ENCODE results near the gene ELMO1. TPM values are rescaled to one million over a fixed set of nuclear protein-coding genes. Genes with fewer than 3 reads are reported as not detected.

ELMO1 gene
- total RNA-seq, 4 donors from 2014 or later = 11.5 to 19.9 (median 17.4) TPM

DNA sequence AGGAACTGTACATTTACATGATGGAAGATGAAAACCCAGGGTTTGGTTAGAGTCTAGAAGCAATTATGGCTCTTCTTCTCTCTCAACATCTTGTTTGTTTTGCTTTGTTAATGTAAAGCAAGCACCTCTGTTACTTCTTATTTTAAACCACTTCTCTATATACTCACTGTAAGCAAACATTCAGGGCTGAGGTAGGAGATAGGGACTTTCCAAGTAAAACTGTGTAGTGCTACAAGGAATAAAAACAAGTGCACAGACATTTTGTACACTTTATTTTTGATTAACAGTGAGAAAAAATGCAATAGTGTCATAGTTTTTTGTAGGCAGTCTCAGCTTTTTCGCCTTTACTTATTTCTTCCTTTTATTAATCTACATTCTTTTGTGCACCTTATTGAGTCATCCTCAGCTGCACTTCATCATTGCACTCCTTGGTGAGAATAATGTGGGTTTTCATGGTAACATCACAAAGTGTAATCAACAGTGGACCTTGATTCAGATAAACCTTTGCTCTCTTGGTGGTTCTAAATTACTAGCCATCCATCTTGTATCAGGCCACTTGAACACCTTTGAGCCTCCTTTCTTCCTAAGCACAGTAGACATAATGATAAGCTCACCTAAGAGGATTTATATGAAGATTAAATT is 52.9 kb downstream of the ELMO1 start:
- no peak overlapping the region for H3K4me3 ChIP-seq (ENCODE audit: low read depth, poor library complexity, severe bottlenecking)
- intact Hi-C loops (cut with DNase I; ENCODE audit: low total_unique reads) = no loop called here
- no peak for DNase-seq (ENCODE audit: low spot score in 2 of 2)
- TF ChIP-seq POLR2A (IDR thresholded peaks at IDR 0.05) = no peak
- TF ChIP-seq, protein P1, sequence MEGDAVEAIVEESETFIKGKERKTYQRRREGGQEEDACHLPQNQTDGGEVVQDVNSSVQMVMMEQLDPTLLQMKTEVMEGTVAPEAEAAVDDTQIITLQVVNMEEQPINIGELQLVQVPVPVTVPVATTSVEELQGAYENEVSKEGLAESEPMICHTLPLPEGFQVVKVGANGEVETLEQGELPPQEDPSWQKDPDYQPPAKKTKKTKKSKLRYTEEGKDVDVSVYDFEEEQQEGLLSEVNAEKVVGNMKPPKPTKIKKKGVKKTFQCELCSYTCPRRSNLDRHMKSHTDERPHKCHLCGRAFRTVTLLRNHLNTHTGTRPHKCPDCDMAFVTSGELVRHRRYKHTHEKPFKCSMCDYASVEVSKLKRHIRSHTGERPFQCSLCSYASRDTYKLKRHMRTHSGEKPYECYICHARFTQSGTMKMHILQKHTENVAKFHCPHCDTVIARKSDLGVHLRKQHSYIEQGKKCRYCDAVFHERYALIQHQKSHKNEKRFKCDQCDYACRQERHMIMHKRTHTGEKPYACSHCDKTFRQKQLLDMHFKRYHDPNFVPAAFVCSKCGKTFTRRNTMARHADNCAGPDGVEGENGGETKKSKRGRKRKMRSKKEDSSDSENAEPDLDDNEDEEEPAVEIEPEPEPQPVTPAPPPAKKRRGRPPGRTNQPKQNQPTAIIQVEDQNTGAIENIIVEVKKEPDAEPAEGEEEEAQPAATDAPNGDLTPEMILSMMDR (IDR thresholded peaks at IDR 0.05) = no peak
- WGBS, 2 donors = 76 to 90% methylated on average over 1 of the region's 1 CpG

DNA sequence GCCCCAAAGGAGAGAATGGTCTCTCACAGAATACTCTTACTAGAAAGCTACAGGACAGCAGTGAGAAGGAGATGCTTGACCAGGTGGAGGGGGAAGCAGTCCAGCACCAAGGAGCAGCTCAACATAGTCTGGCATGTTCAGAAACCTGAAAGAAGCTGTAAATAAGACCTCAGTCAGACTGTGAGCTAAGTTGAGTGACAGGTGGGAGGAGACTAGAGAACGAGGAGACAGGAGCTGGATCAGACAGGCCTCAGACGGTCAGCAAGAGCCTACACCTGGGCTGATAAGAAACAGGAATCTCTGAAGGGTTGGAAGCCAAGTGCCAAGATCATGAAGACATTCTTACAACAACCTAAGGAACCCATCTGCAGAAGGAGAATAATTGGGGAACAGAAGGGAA is 54.5 kb downstream of the ELMO1 start:
- no peak for DNase-seq (ENCODE audit: low spot score in 2 of 2)
- 88 to 90% methylated on average over 2 of the region's 2 CpGs for WGBS, 2 donors
- intact Hi-C loops (cut with DNase I; ENCODE audit: low total_unique reads) = no loop called here
- TF ChIP-seq, protein P1 (IDR thresholded peaks at IDR 0.05) = no peak
- TF ChIP-seq POLR2A (IDR thresholded peaks at IDR 0.05) = no peak
- no peak overlapping the region for H3K4me3 ChIP-seq (ENCODE audit: low read depth, poor library complexity, severe bottlenecking)

DNA sequence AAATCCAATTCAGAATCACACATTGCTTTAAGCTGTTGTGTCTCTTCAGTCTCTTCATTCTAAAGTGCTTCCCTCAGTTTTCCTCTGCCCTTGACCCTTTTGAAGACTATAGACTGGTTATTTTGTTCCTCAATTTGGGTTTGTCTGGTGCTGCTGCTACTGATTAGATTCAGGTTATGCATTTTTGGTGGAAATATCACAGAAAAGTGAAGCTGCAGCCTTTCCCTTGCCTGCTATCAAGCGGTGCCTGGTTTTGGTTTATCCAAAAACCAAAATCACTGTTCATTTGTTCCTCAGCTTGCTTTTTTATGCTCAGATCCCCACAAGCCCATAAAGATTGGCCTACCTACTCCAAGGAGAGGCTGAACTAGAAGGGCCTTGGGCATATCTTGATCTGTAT is 55.2 kb downstream of the ELMO1 start:
- no peak overlapping the region for H3K4me3 ChIP-seq (ENCODE audit: low read depth, poor library complexity, severe bottlenecking)
- WGBS, 2 donors = 92 to 96% methylated on average over 1 of the region's 1 CpG
- TF ChIP-seq, protein P1 (IDR thresholded peaks at IDR 0.05) = no peak
- intact Hi-C loops (cut with DNase I; ENCODE audit: low total_unique reads) = no loop called here
- DNase-seq (ENCODE audit: low spot score in 2 of 2) = no peak

DNA sequence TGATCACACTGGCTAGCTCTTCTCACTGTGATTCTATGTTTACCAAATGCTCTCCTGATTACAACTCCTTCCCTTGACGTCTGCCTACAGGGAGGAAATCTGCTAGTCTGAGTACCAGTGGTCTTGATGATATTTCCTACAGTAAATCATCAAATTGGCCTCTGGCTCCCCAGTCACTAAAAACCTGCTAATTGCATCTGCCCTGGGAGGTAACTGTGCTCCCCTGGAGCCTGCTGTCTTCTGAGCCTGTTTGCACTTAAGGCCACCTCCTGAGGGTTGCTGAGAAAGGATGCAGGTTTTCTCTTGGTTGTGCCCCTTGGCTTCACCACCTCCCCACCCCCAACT is 56.0 kb downstream of the ELMO1 start:
- no peak for DNase-seq (ENCODE audit: low spot score in 2 of 2)
- intact Hi-C loops (cut with DNase I; ENCODE audit: low total_unique reads) = no loop called here
- H3K4me3 ChIP-seq (ENCODE audit: low read depth, poor library complexity, severe bottlenecking) = no peak overlapping the region
- WGBS, 2 donors = 53 to 68% methylated on average over 1 of the region's 1 CpG
- TF ChIP-seq POLR2A (IDR thresholded peaks at IDR 0.05) = no peak
- TF ChIP-seq, protein P1 (IDR thresholded peaks at IDR 0.05) = no peak

DNA sequence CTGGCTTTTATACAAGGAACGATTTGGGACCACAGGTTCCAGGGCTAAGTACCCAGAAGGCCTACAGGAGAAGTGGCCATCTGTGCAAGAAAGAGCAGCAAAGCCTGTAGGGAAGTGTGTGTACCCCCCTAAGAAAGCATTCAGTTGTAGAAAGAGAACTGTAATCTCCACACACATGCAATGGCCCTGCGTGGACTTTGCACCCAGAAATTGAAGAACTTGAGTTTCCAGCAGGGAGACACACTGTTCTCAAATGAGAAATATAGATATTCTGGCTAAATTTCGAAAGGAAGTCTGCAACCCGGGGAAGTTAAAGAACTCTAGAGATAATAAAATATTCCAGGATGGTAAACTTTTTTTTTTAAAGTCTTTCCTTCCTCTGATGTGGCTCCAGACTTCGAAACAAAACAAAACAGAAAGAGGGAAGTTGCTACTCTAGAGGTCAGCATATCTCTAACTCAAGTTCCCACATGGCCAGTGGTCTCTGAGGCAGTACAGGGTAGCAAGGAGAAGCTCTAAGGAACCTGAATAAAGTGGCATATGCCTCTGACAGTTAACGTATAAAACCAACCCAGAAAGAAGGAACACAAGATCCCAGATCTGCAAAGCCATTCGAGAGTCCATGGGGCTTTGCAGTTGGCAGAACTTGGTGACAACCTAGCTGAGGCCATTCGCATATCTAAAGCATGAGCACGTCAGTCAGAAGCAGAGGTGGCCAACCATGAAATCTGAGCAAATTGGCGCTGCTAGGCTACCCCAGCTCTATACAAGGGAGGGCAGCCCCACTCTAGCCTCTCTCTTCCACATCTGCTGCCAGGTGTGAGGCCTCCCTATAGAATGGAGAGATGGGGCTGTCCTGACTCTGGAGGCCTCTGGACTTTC is 56.6 kb downstream of the ELMO1 start:
- TF ChIP-seq, protein P1 (IDR thresholded peaks at IDR 0.05) = no peak
- no peak for TF ChIP-seq POLR2A (IDR thresholded peaks at IDR 0.05)
- no peak overlapping the region for H3K4me3 ChIP-seq (ENCODE audit: low read depth, poor library complexity, severe bottlenecking)
- intact Hi-C loops (cut with DNase I; ENCODE audit: low total_unique reads) = no loop called here
- DNase-seq (ENCODE audit: low spot score in 2 of 2) = no peak
- 75 to 82% methylated on average over 10 of the region's 10 CpGs for WGBS, 2 donors

Measured in lower leg skin (tissue), 4 donors.